NT2/D1 (cell line): Measurements from ENCODE around the gene IRF2.

Source experiments
- YY1 ChIP-seq: IDR thresholded peaks from 2 replicates; pipeline ENCODE4 v1.6.1; 2011; ENCODE audit not compliant: insufficient read length, insufficient read depth
- ZNF274 ChIP-seq: IDR thresholded peaks from 2 replicates; pipeline ENCODE4 v1.6.1; 2011; ENCODE audit warnings: mild to moderate bottlenecking, low read depth, low read length

- TF ChIP-seq YY1 (no peak), ZNF274 (no peak)
Observed at GRCh38 chr4:184416913-184417734, 57.2 kb downstream of the IRF2 start.
